SKM-1 treated with dmso at 0.1 percent for 144 hours (cell line): ENCODE measurements around the gene PTPN21.

Experiments
- DNase-seq: peaks from one replicate; lab custom pipeline; 2025; ENCODE audit not compliant: unreplicated experiment; lab: John Stamatoyannopoulos, UW

The PTPN21 gene

GRCh38 chr14:88554457-88555286 is at the start of gene PTPN21:
PTPN21 (minus strand) TSS chr14:88555007; CDS start chr14:88550417, 4,590 bp downstream.
- no peak for DNase-seq

GRCh38 chr14:88604212-88604611 is 49.4 kb upstream of the PTPN21 start:
- no peak for DNase-seq

DNA sequence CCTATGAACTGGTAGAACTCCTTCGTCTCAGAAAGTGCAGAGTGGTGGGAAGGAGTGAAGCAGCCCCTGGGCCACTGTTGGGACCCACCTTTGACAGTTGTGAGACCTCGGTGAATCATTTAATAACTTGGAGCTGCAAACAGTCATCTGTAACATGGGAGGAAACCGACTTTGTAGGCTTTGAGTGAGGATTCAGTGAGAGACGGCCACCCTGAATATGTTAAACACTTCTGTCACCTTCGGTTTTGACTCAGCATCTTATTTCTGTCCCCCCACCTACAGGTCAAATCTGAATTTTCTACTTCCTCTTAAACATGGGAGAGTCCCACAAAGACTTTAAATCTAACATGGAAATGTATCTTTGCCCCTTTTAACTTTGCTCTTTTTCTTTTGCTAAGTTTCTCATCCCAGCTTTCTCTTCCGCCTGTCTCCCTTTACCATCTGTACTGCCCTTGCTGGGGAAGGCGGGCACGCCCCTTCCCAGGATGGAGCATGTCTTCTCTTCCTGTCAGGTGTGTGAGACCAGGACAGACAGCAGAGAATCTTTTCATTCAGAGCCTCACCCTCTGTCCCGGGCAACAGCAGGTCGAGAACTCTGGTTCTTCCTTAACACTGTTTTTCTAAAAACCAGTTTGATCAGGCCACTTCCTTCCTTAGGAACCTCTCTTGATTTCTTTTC is 45.1 kb upstream of the PTPN21 start:
- no peak for DNase-seq

- DNase-seq: no peak
Observed at GRCh38 chr14:88599326-88599725, 44.5 kb upstream of the PTPN21 start.

DNA sequence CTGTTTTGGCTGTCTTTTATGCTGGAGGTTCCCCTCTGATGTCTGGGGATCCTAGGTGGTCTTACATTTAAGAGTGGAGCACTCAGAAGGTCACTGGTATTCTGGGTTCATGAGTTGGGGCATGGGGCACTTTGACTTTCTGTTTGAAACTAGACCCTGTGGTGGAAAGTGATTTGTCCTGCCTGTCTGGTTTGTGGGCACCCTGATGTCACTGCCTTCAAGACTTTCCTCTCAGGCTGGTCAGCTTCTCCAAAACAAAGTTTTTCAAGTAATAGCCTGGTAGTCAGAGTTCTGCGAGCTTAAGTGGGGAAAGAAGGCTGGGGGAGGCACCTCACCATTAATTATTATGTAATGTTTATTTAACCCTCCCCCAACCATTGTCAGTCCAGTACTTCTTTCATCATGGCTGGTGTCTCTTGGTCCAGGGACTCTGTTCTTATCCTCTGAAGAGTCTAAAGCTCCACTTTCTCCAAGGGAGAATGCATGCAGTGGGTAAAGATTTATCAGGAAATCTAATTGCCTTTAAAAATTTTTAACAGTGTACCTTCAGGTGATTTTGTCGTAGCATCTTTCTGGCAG is 43.4 kb upstream of the PTPN21 start:
- no peak for DNase-seq

- DNase-seq: no peak
Observed at GRCh38 chr14:88597601-88598000, 42.8 kb upstream of the PTPN21 start.

DNA sequence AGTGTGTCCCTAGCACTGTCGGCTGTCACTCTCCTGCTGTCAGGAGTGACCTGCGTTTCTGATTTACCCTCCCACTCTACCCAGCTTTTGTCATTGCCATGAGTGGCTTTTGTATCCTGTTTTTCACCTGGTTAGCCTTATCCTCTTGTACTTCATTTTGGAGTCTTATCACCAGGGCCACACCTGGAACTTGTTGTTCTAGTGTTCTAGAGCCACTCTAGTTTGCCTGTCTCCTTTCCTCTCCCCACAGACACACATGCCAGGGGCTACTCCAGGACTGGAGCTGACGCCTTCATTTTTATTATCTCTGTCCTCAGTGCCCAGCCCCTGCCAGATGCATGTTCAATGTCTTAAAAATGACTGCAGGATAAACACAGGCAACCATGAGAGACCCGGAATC is 42.2 kb upstream of the PTPN21 start:
- DNase-seq: no peak

DNA sequence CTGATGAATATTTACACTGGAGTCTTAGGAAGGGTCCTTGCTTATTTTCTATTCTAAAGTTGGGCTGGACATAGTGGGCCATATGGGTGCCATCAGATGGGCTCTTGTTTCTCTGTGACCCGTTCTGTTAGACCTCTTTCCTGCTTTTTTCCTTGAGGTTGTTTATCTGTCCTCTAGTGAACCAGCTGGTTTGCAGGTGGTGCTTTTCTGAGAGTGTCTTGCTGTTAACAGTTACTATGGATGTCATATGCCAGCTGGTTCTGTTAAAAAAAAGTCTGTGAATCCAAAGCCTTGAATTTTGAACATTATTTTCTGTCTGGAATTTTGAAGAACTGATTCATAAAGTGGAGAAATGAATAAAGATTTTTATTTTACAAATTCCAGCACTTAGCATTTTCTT is 37.2 kb upstream of the PTPN21 start:
- DNase-seq: no peak

DNA sequence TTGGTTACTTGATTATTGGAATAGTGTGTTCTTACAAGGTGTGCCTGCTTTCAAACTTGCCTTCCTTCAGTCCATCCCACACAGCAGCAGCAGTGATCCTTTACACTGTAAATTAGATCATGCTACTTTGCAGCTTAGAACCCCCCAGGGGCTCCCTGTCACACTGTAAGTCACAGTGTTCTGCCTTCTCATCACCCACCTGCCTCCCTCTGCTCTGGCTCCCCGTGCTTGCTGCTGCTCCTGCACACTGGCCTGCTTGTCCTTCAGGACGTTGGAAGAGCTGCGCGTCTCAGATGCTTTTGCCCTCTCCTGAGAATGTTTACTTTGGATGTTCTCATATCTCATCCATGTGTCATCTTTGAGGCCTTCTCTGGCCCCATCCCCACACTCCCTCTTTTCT is 35.4 kb upstream of the PTPN21 start:
- no peak for DNase-seq

DNA sequence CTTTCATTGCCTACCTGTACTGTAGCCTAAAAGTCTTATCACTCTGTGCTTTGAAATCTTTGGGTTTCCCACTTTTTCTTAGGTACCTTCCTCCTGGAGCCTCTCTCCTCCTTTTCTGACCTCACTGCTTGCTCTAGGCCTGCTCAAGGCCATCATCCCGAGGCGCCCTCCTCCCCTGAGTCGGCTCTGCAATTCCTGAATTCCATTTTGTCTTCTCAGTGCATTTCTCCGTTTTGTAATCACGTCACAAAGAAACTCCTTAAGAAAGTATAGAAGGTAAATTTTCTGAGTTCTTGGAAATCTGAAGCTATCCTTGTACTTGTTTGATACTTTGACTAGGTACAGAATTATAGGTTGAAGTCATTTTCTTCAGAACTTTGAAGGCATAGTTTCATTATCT is 33.3 kb upstream of the PTPN21 start:
- DNase-seq: no peak

DNA sequence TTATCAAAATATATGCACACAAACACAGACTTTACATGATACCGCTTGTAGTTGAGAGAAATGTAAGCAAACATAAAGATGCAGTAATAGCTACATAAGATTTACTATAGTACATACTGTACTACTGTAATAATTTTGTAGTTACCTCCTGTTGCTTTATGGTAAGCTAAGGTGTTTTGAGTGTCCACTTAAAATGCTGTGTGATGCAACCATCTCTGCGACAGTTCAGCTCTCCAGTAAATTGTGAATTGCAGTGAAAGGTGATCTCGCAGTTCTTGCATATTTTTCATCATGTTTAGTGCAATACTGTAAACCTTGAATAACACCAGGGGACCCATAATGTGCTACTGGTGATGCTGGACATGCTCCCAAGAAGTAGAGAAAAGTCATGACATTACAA is 29.6 kb upstream of the PTPN21 start:
- no peak for DNase-seq

DNA sequence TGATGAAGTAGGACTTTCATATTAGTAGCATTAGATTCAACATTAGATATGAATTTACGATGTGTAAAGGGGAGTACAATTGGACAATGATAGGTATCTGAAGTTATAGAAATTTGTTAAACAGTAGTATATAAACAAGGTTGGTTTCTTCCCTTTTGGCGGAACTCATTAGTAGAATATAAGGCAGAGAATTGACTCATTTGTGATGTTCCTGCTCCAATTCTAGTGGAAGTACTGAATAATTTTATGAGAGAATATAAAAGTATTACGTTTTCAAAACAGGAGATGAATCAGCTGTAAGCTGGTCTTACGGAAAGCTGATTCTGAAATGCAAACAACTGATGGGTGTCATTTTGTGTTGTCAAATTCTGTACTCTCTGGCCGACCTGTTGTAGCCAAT is 21.4 kb upstream of the PTPN21 start:
- DNase-seq: no peak

GRCh38 chr14:88572117-88572516 is 17.3 kb upstream of the PTPN21 start:
- no peak for DNase-seq

DNA sequence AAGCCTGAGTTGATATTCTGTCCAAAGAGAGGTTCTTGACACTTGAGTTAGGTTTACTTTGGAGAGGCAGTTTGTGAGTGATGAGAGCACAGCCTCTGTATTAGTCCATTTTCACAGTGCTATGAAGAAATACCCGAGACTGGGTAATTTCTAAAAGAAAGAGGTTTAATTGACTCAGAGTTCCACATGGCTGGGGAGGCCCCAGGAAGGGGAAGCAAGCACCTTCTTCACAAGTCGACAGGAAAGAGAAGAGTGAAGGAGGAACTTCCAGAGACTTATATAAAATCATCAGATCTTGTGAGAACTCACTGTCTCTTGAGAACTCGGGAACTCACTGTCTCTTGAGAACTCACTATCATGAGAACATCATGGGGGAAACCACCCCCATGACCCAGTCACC is 13.4 kb upstream of the PTPN21 start:
- DNase-seq: no peak

GRCh38 chr14:88565427-88565826 is 10.6 kb upstream of the PTPN21 start:
- DNase-seq: no peak

DNA sequence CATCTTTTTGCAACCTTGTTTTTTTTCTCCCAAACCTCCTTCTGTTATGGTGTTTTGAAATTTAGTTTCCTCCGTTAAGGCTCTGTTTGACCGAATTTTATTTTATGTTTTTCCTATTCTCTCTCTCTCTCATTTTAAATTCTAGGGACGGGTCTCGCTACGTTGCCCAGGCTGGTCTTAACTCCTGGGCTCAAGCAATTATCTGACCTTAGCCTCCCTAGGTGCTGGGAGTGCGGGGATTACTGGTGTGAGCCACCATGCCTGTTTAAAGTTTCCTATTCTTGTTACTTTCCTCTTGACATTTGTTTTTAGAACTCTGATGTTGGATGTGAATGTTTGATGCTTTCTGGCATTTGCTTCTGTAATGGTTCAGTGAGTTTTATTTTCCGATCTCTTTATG is 9.0 kb upstream of the PTPN21 start:
- no peak for DNase-seq

GRCh38 chr14:88562831-88563686 is 8.3 kb upstream of the PTPN21 start, which contains the start of gene ZC3H14:
ZC3H14 (plus strand) TSS chr14:88563037; CDS start chr14:88563134, 97 bp downstream.
- peak; percentile 28 for DNase-seq

DNA sequence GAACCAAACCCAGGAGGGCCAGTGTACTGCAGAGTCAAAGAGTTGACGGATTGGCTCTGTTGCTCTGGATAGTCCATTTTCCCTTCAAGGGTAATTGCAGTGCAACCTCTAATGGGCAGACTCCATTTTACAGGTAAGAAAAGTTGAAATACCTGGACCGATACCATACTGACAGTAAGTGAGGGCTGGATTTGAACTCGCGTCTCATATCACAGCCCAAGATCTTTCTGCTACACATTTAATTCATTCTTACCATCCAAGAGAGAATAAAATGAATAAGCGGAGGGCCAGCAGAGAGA is 7.7 kb upstream of the PTPN21 start:
- no peak for DNase-seq

GRCh38 chr14:88559852-88560251 is 5.0 kb upstream of the PTPN21 start:
- DNase-seq: no peak

GRCh38 chr14:88556581-88556980 is 1.8 kb upstream of the PTPN21 start:
- DNase-seq: no peak

- no peak for DNase-seq
Observed at GRCh38 chr14:88553886-88554456, 836 bp downstream of the PTPN21 start.
